GM18502 (cell line): Measurements from ENCODE around the gene GSTA1.
"Not testable (repeated sequence)": the region's sequence is repeated elsewhere in the genome, so short reads cannot be mapped to it uniquely, and the experiment has no call there.

Source experiments
- ATAC-seq: cut with Tn5 transposase; IDR thresholded peaks from one replicate; pipeline ENCODE4 v1.9.1; 2021; ENCODE audit warnings: mild to moderate bottlenecking; ENCODE audit not compliant: unreplicated experiment, poor library complexity

Gene GSTA1

GRCh38 chr6:52809777-52810176 is 6.2 kb upstream of the GSTA1 start:
- ATAC-seq: not testable (repeated sequence)

- no peak for ATAC-seq
Observed at GRCh38 chr6:52808660-52809059, 5.0 kb upstream of the GSTA1 start.

GRCh38 chr6:52802806-52803205 is 810 bp downstream of the GSTA1 start:
- ATAC-seq: no peak

GRCh38 chr6:52801188-52801841 is 2.3 kb downstream of the GSTA1 start:
- no peak for ATAC-seq

GRCh38 chr6:52799272-52799671 is 4.3 kb downstream of the GSTA1 start:
- not testable (repeated sequence) for ATAC-seq

- ATAC-seq: not testable (repeated sequence)
Observed at GRCh38 chr6:52794366-52794765, 9.2 kb downstream of the GSTA1 start.

- ATAC-seq: no peak
Observed at GRCh38 chr6:52790861-52791260, 12.8 kb downstream of the GSTA1 start.

- not testable (repeated sequence) for ATAC-seq
Observed at GRCh38 chr6:52789658-52790057, 14.0 kb downstream of the GSTA1 start.

GRCh38 chr6:52788478-52788877 is 15.1 kb downstream of the GSTA1 start:
- no peak for ATAC-seq

- no peak for ATAC-seq
Observed at GRCh38 chr6:52787917-52788316, 15.7 kb downstream of the GSTA1 start.

- no peak for ATAC-seq
Observed at GRCh38 chr6:52786249-52786956, 17.2 kb downstream of the GSTA1 start.

GRCh38 chr6:52782696-52783274 is 20.8 kb downstream of the GSTA1 start:
- ATAC-seq: not testable (repeated sequence)

GRCh38 chr6:52782209-52782608 is 21.4 kb downstream of the GSTA1 start:
- not testable (repeated sequence) for ATAC-seq

- ATAC-seq: no peak
Observed at GRCh38 chr6:52779237-52779636, 24.4 kb downstream of the GSTA1 start.

- not testable (repeated sequence) for ATAC-seq
Observed at GRCh38 chr6:52776711-52777351, 26.8 kb downstream of the GSTA1 start.

- not testable (repeated sequence) for ATAC-seq
Observed at GRCh38 chr6:52769399-52769798, 34.2 kb downstream of the GSTA1 start.

GRCh38 chr6:52767658-52768057 is 36.0 kb downstream of the GSTA1 start:
- not testable (repeated sequence) for ATAC-seq

- not testable (repeated sequence) for ATAC-seq
Observed at GRCh38 chr6:52763322-52763916, 40.2 kb downstream of the GSTA1 start, which contains the start of gene GSTA2. TSS of gene GSTA2 (minus strand) at chr6:52763475. CDS start at chr6:52757947, 5,528 bp downstream.

GRCh38 chr6:52761673-52762491 is 41.7 kb downstream of the GSTA1 start:
- ATAC-seq: not testable (repeated sequence)
